HEK293 (cell line): ENCODE results near the gene NUDT16L1.

ENCODE experiments used
- EGR2 ChIP-seq: fragments of 450-650 bp; formaldehyde crosslinking; IDR thresholded peaks from 2 replicates; pipeline ENCODE4 v1.5.1; 2016; ENCODE audit warnings: low read depth, missing biosample characterization, missing genetic modification characterization
- KLF10 ChIP-seq: fragments of 450-650 bp; IDR thresholded peaks from 2 replicates; pipeline ENCODE4 v1.5.1; 2018; ENCODE audit warnings: missing biosample characterization, mild to moderate bottlenecking, missing genetic modification characterization
- KLF9 ChIP-seq: fragments of 450-650 bp; formaldehyde crosslinking; IDR thresholded peaks from 2 replicates; pipeline ENCODE4 v1.5.1; 2016; ENCODE audit warnings: missing biosample characterization, missing genetic modification characterization, low read depth
- OSR2 ChIP-seq: fragments of 450-650 bp; formaldehyde crosslinking; IDR thresholded peaks from 2 replicates; pipeline ENCODE4 v1.5.1; 2016; ENCODE audit warnings: missing biosample characterization, missing genetic modification characterization
- OVOL3 ChIP-seq: fragments of 450-650 bp; formaldehyde crosslinking; IDR thresholded peaks from 2 replicates; pipeline ENCODE4 v1.5.1; 2016; ENCODE audit warnings: missing biosample characterization, missing genetic modification characterization
- RBAK ChIP-seq: fragments of 450-650 bp; formaldehyde crosslinking; IDR thresholded peaks from 2 replicates; pipeline ENCODE4 v1.5.1; 2016; ENCODE audit warnings: missing biosample characterization, missing genetic modification characterization
- SALL2 ChIP-seq: fragments of 450-650 bp; formaldehyde crosslinking; IDR thresholded peaks from 2 replicates; pipeline ENCODE4 v1.5.0; 2017; ENCODE audit warnings: missing biosample characterization, mild to moderate bottlenecking, missing genetic modification characterization, borderline replicate concordance
- ZBTB8A ChIP-seq: fragments of 450-650 bp; formaldehyde crosslinking; IDR thresholded peaks from 2 replicates; pipeline ENCODE4 v1.5.1; 2016; ENCODE audit warnings: missing biosample characterization, missing genetic modification characterization
- ZFP41 ChIP-seq: fragments of 450-650 bp; formaldehyde crosslinking; IDR thresholded peaks from 2 replicates; pipeline ENCODE4 v1.5.1; 2016; ENCODE audit warnings: missing biosample characterization, missing genetic modification characterization, borderline replicate concordance
- ZFP69B ChIP-seq: fragments of 450-650 bp; formaldehyde crosslinking; IDR thresholded peaks from 2 replicates; pipeline ENCODE4 v1.5.1; 2016; ENCODE audit warnings: missing biosample characterization, missing genetic modification characterization
- ZNF114 ChIP-seq: fragments of 450-650 bp; formaldehyde crosslinking; IDR thresholded peaks from 2 replicates; pipeline ENCODE4 v1.5.0; 2017; ENCODE audit warnings: missing biosample characterization, missing genetic modification characterization
- ZNF155 ChIP-seq: fragments of 450-650 bp; formaldehyde crosslinking; IDR thresholded peaks from 2 replicates; pipeline ENCODE4 v1.5.1; 2016; ENCODE audit warnings: missing biosample characterization, missing genetic modification characterization
- ZNF169 ChIP-seq: fragments of 450-650 bp; formaldehyde crosslinking; IDR thresholded peaks from 2 replicates; pipeline ENCODE4 v1.5.1; 2016; ENCODE audit warnings: missing biosample characterization, missing genetic modification characterization
- ZNF174 ChIP-seq: fragments of 450-650 bp; formaldehyde crosslinking; IDR thresholded peaks from 2 replicates; pipeline ENCODE4 v1.5.0; 2017; ENCODE audit warnings: missing biosample characterization, mild to moderate bottlenecking, missing genetic modification characterization
- ZNF394 ChIP-seq: fragments of 450-650 bp; formaldehyde crosslinking; IDR thresholded peaks from 2 replicates; pipeline ENCODE4 v1.5.1; 2016; ENCODE audit warnings: missing biosample characterization, missing genetic modification characterization, mild to moderate bottlenecking, moderate library complexity, borderline replicate concordance
- ZNF501 ChIP-seq: fragments of 450-650 bp; formaldehyde crosslinking; IDR thresholded peaks from 2 replicates; pipeline ENCODE4 v1.5.1; 2016; ENCODE audit warnings: missing biosample characterization, missing genetic modification characterization
- ZNF549 ChIP-seq: fragments of 450-650 bp; IDR thresholded peaks from 2 replicates; pipeline ENCODE4 v1.5.1; 2018; ENCODE audit warnings: missing biosample characterization, missing genetic modification characterization, mild to moderate bottlenecking, inconsistent platforms, moderate library complexity
- ZNF585B ChIP-seq: fragments of 450-650 bp; formaldehyde crosslinking; IDR thresholded peaks from 2 replicates; pipeline ENCODE4 v1.5.1; 2016; ENCODE audit warnings: missing biosample characterization, missing genetic modification characterization
- ZNF677 ChIP-seq: fragments of 450-650 bp; IDR thresholded peaks from 2 replicates; pipeline ENCODE4 v1.5.0; 2018; ENCODE audit warnings: missing biosample characterization, mild to moderate bottlenecking, missing genetic modification characterization, moderate library complexity
- ZNF830 ChIP-seq: fragments of 450-650 bp; IDR thresholded peaks from 2 replicates; pipeline ENCODE4 v1.5.0; 2018; ENCODE audit warnings: missing biosample characterization, missing genetic modification characterization, low read depth, mild to moderate bottlenecking, moderate library complexity
- ZSCAN30 ChIP-seq: fragments of 450-650 bp; IDR thresholded peaks from 2 replicates; pipeline ENCODE4 v1.5.1; 2018; ENCODE audit warnings: missing biosample characterization, mild to moderate bottlenecking, missing genetic modification characterization, moderate library complexity
- TF ChIP-seq, protein P1 (sequence below): fragments of 450-650 bp; IDR thresholded peaks from 2 replicates; pipeline ENCODE4 v1.5.1; 2018; ENCODE audit warnings: missing biosample characterization, missing genetic modification characterization
- TF ChIP-seq, protein P2 (sequence below): fragments of 450-650 bp; formaldehyde crosslinking; IDR thresholded peaks from 2 replicates; pipeline ENCODE4 v1.5.1; 2016; ENCODE audit warnings: missing biosample characterization, missing genetic modification characterization, borderline replicate concordance
- TF ChIP-seq, protein P3 (sequence below): fragments of 450-650 bp; formaldehyde crosslinking; IDR thresholded peaks from 2 replicates; pipeline ENCODE4 v1.5.1; 2016; ENCODE audit warnings: missing biosample characterization, missing genetic modification characterization, borderline replicate concordance
- TF ChIP-seq, protein P4 (sequence below): fragments of 450-650 bp; formaldehyde crosslinking; IDR thresholded peaks from 2 replicates; pipeline ENCODE4 v1.5.1; 2017; ENCODE audit warnings: missing biosample characterization, missing genetic modification characterization
- TF ChIP-seq, protein P5 (sequence below): fragments of 450-650 bp; formaldehyde crosslinking; IDR thresholded peaks from 2 replicates; pipeline ENCODE4 v1.5.1; 2017; ENCODE audit warnings: missing biosample characterization, missing genetic modification characterization

Gene NUDT16L1

DNA sequence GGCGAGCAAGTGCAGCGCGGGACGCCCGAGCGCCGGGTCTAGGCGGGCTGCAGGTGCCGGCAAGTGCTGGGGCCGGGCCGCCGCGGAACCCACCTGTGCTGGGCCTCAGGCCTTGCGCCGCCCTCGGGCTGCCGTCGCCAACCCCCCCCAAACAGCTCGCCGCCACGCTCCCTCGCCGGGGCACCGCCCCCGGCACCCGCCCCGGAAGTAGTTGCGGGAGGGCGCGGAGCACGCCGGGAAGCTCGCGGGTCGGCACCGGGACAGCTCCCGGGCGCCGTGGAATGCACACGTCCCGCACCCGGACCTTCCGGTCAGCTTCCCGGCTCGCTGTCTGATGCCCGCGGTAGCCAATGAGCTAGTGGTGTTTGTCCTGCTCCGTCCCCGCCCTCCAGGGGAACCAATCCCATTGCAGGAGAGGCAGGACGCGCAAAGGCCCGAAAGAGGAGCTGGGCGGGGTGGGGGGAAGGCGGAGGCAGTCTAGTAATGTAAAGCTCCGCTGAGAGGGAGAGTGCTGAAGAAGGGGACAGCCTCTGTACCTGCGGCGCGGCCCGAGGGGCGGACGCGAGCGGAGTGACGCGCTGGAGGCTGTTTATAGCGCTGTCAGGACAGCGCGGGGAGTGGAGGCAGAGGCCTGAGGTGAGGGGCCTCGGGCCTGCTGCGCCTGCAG is 40.8 kb downstream of the NUDT16L1 start, which contains the start of the genes ANKS3 and DNAAF8 (continued):
- TF ChIP-seq ZNF677 (tag by site-specific recombination) (no peak), ZFP69B (no peak), ZNF174 (tag by site-specific recombination) (no peak), ZNF394 (tag by site-specific recombination) (no peak), ZNF155 (tag by site-specific recombination) (no peak), ZFP41 (tag by site-specific recombination) (no peak), RBAK (tag by site-specific recombination) (no peak), OSR2 (tag by site-specific recombination) (peak; percentile 91), KLF9 (peak; percentile 84), ZNF501 (tag by site-specific recombination) (no peak), ZNF169 (no peak), SALL2 (tag by site-specific recombination) (no peak), ZBTB8A (tag by site-specific recombination) (0 out of 2 replicates have a peak, but pooled peaks have one; percentile 41), ZNF549 (tag by site-specific recombination) (no peak), OVOL3 (no peak), ZSCAN30 (tag by site-specific recombination) (peak; percentile 89), ZNF830 (tag by site-specific recombination) (no peak), EGR2 (tag by site-specific recombination) (0 out of 2 replicates have a peak, but pooled peaks have one; percentile 2), ZNF114 (tag by site-specific recombination) (no peak), ZNF585B (tag by site-specific recombination) (no peak), KLF10 (tag by site-specific recombination) (peak; percentile 95)
- TF ChIP-seq, protein P1, sequence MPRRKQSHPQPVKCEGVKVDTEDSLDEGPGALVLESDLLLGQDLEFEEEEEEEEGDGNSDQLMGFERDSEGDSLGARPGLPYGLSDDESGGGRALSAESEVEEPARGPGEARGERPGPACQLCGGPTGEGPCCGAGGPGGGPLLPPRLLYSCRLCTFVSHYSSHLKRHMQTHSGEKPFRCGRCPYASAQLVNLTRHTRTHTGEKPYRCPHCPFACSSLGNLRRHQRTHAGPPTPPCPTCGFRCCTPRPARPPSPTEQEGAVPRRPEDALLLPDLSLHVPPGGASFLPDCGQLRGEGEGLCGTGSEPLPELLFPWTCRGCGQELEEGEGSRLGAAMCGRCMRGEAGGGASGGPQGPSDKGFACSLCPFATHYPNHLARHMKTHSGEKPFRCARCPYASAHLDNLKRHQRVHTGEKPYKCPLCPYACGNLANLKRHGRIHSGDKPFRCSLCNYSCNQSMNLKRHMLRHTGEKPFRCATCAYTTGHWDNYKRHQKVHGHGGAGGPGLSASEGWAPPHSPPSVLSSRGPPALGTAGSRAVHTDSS (tag by site-specific recombination): no peak
- TF ChIP-seq, protein P2, sequence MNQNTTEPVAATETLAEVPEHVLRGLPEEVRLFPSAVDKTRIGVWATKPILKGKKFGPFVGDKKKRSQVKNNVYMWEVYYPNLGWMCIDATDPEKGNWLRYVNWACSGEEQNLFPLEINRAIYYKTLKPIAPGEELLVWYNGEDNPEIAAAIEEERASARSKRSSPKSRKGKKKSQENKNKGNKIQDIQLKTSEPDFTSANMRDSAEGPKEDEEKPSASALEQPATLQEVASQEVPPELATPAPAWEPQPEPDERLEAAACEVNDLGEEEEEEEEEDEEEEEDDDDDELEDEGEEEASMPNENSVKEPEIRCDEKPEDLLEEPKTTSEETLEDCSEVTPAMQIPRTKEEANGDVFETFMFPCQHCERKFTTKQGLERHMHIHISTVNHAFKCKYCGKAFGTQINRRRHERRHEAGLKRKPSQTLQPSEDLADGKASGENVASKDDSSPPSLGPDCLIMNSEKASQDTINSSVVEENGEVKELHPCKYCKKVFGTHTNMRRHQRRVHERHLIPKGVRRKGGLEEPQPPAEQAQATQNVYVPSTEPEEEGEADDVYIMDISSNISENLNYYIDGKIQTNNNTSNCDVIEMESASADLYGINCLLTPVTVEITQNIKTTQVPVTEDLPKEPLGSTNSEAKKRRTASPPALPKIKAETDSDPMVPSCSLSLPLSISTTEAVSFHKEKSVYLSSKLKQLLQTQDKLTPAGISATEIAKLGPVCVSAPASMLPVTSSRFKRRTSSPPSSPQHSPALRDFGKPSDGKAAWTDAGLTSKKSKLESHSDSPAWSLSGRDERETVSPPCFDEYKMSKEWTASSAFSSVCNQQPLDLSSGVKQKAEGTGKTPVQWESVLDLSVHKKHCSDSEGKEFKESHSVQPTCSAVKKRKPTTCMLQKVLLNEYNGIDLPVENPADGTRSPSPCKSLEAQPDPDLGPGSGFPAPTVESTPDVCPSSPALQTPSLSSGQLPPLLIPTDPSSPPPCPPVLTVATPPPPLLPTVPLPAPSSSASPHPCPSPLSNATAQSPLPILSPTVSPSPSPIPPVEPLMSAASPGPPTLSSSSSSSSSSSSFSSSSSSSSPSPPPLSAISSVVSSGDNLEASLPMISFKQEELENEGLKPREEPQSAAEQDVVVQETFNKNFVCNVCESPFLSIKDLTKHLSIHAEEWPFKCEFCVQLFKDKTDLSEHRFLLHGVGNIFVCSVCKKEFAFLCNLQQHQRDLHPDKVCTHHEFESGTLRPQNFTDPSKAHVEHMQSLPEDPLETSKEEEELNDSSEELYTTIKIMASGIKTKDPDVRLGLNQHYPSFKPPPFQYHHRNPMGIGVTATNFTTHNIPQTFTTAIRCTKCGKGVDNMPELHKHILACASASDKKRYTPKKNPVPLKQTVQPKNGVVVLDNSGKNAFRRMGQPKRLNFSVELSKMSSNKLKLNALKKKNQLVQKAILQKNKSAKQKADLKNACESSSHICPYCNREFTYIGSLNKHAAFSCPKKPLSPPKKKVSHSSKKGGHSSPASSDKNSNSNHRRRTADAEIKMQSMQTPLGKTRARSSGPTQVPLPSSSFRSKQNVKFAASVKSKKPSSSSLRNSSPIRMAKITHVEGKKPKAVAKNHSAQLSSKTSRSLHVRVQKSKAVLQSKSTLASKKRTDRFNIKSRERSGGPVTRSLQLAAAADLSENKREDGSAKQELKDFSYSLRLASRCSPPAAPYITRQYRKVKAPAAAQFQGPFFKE (tag by site-specific recombination): no peak
- TF ChIP-seq, protein P3, sequence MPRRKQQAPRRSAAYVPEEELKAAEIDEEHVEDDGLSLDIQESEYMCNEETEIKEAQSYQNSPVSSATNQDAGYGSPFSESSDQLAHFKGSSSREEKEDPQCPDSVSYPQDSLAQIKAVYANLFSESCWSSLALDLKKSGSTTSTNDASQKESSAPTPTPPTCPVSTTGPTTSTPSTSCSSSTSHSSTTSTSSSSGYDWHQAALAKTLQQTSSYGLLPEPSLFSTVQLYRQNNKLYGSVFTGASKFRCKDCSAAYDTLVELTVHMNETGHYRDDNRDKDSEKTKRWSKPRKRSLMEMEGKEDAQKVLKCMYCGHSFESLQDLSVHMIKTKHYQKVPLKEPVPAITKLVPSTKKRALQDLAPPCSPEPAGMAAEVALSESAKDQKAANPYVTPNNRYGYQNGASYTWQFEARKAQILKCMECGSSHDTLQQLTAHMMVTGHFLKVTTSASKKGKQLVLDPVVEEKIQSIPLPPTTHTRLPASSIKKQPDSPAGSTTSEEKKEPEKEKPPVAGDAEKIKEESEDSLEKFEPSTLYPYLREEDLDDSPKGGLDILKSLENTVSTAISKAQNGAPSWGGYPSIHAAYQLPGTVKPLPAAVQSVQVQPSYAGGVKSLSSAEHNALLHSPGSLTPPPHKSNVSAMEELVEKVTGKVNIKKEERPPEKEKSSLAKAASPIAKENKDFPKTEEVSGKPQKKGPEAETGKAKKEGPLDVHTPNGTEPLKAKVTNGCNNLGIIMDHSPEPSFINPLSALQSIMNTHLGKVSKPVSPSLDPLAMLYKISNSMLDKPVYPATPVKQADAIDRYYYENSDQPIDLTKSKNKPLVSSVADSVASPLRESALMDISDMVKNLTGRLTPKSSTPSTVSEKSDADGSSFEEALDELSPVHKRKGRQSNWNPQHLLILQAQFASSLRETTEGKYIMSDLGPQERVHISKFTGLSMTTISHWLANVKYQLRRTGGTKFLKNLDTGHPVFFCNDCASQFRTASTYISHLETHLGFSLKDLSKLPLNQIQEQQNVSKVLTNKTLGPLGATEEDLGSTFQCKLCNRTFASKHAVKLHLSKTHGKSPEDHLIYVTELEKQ: no peak
- TF ChIP-seq, protein P4, sequence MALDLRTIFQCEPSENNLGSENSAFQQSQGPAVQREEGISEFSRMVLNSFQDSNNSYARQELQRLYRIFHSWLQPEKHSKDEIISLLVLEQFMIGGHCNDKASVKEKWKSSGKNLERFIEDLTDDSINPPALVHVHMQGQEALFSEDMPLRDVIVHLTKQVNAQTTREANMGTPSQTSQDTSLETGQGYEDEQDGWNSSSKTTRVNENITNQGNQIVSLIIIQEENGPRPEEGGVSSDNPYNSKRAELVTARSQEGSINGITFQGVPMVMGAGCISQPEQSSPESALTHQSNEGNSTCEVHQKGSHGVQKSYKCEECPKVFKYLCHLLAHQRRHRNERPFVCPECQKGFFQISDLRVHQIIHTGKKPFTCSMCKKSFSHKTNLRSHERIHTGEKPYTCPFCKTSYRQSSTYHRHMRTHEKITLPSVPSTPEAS: no peak
- TF ChIP-seq, protein P5, sequence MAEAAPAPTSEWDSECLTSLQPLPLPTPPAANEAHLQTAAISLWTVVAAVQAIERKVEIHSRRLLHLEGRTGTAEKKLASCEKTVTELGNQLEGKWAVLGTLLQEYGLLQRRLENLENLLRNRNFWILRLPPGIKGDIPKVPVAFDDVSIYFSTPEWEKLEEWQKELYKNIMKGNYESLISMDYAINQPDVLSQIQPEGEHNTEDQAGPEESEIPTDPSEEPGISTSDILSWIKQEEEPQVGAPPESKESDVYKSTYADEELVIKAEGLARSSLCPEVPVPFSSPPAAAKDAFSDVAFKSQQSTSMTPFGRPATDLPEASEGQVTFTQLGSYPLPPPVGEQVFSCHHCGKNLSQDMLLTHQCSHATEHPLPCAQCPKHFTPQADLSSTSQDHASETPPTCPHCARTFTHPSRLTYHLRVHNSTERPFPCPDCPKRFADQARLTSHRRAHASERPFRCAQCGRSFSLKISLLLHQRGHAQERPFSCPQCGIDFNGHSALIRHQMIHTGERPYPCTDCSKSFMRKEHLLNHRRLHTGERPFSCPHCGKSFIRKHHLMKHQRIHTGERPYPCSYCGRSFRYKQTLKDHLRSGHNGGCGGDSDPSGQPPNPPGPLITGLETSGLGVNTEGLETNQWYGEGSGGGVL (tag by site-specific recombination): peak; percentile 78
